Smooth muscle cell of the brain vasculature (primary cell): Measurements from ENCODE around the gene HACE1.

ENCODE experiments used
- DNase-seq: peaks from one replicate; pipeline ENCODE4 v3.0.0-alpha.2; 2012; ENCODE audit warnings: low read depth, low spot score

The HACE1 gene

GRCh38 chr6:104688283-104688969 lies 171.3 kb downstream of the HACE1 start:
- no peak for DNase-seq

- DNase-seq = no peak
Measured at GRCh38 chr6:104686550-104687175, 173.1 kb downstream of the HACE1 start.

- no peak for DNase-seq
Measured at GRCh38 chr6:104685871-104686549, 173.7 kb downstream of the HACE1 start.

GRCh38 chr6:104684911-104685415 lies 174.8 kb downstream of the HACE1 start:
- DNase-seq = no peak

- DNase-seq = no peak
Measured at GRCh38 chr6:104683809-104684208, 175.9 kb downstream of the HACE1 start.

GRCh38 chr6:104682722-104683643 lies 176.7 kb downstream of the HACE1 start:
- peak; percentile 24 for DNase-seq

- no peak for DNase-seq
Measured at GRCh38 chr6:104680539-104680938, 179.2 kb downstream of the HACE1 start.

GRCh38 chr6:104679971-104680370 lies 179.7 kb downstream of the HACE1 start:
- no peak for DNase-seq
